Calu3 (cell line): ENCODE data around the gene MCM3AP. TPM values are rescaled to one million over a fixed set of nuclear protein-coding genes. Genes with fewer than 3 reads are reported as not detected.

ENCODE experiments used
- Bru-seq: library from RNA; stranded (reverse); fragments of 400-500 nt; gene quantifications from one replicate; lab custom pipeline; 2021; lab: Mats Ljungman, UMichigan
- BruChase-seq, 2 experiments: library from RNA; stranded (reverse); fragments of 400-500 nt; gene quantifications; one replicate each; lab custom pipeline; 2021; lab: Mats Ljungman, UMichigan
- BruUV-seq: library from RNA; stranded (reverse); fragments of 400-500 nt; replicated peaks from 2 replicates; lab custom pipeline; 2021; lab: Mats Ljungman, UMichigan
- CTCF ChIA-PET: fragments of 300-600 bp; sonication (Branson Sonifier 250); formaldehyde crosslinking; loops from one replicate; lab custom pipeline; 2022; ENCODE audit warnings: antibody characterized with exemption; lab: Charles Lee
- DNase-seq: peaks from one replicate; pipeline ENCODE4 v3.0.0; 2022
- H3K27ac Mint-ChIP-seq: one replicate; pipeline ENCODE4 v1.8.0; 2022; ENCODE audit warnings: mixed read lengths; ENCODE audit not compliant: unreplicated experiment
- H3K27me3 Mint-ChIP-seq: one replicate; pipeline ENCODE4 v1.8.0; 2022; ENCODE audit warnings: mixed read lengths; ENCODE audit not compliant: unreplicated experiment
- H3K36me3 Mint-ChIP-seq: one replicate; pipeline ENCODE4 v1.8.0; 2022; ENCODE audit warnings: mild to moderate bottlenecking, moderate library complexity, mixed read lengths; ENCODE audit not compliant: insufficient read depth, unreplicated experiment
- H3K4me1 Mint-ChIP-seq: one replicate; pipeline ENCODE4 v1.8.0; 2022; ENCODE audit warnings: mild to moderate bottlenecking, low read depth, mixed read lengths; ENCODE audit not compliant: unreplicated experiment
- H3K4me3 Mint-ChIP-seq: one replicate; pipeline ENCODE4 v1.8.0; 2022; ENCODE audit warnings: mild to moderate bottlenecking, low read depth, moderate library complexity, mixed read lengths; ENCODE audit not compliant: unreplicated experiment
- H3K9me3 Mint-ChIP-seq: one replicate; pipeline ENCODE4 v1.8.0; 2022; ENCODE audit warnings: low read depth, mixed read lengths; ENCODE audit not compliant: unreplicated experiment
- CTCF ChIP-seq: fragments of 200-600 bp; IDR thresholded peaks from one replicate; pipeline ENCODE4 v1.8.0; 2022; ENCODE audit warnings: antibody characterized with exemption; ENCODE audit not compliant: unreplicated experiment
- intact Hi-C: fragments of 100-400 bp; cut with micrococcal nuclease; formaldehyde crosslinking; loops from one replicate; pipeline ENCODE4 v1.10.0; 2022; ENCODE audit not compliant: unreplicated experiment
- long read RNA-seq: library from polyadenylated mRNA; stranded (forward); transcript quantifications from one replicate; pipeline ENCODE4 v2.0.0, GENCODE V29; 2022
- total RNA-seq: library from RNA; stranded (reverse); gene quantifications from 2 replicates; pipeline ENCODE4 v1.2.3, GENCODE V29; 2022

The MCM3AP gene
- 64.1 and 66.5 TPM in 2 replicates for total RNA-seq
- percentile 70 among the genes with signal in this experiment for Bru-seq, nascent RNA
- BruChase-seq, experiment 1, labeled RNA remaining after a 6-hour chase, result percentile 79 among the genes with signal in this experiment
- percentile 79 among the genes with signal in this experiment for BruChase-seq, experiment 2, labeled RNA remaining after a 2-hour chase
- long read RNA-seq, full-length matches to known transcripts, result 1 of 42 reads
- long read RNA-seq, partial matches to known transcripts, result 25 of 42 reads
- long read RNA-seq, other reads (novel, unspliced or antisense), result 16 of 42 reads

- Mint-ChIP-seq H3K9me3 (no peaks in the 10 kb centered on the region), H3K4me3 (peak within 1 kb of the TSS; percentile 84), H3K27ac (peak within 1 kb of the TSS; percentile 88), H3K4me1 (peaks cover 8% of the 10 kb centered on the region), H3K36me3 (peaks cover 28% of the 10 kb centered on the region), H3K27me3 (no peaks in the 10 kb centered on the region)
- no peak for TF ChIP-seq CTCF
- BruUV-seq, result TSS peak; percentile 66
- CTCF ChIA-PET, result interaction anchor here (1.1 to 1.2 kb wide), 2 partner anchors 25 to 142 kb away, joined by 4 read pairs; no protein-coding TSS in a partner anchor
- intact Hi-C loops, result no loop called here
- DNase-seq, result no peak
These were observed at the start of gene MCM3AP for GRCh38 chr21:46285206-46285661. Gene MCM3AP (minus strand): TSS chr21:46285611. CDS start chr21:46285286, 325 bp downstream.

DNA sequence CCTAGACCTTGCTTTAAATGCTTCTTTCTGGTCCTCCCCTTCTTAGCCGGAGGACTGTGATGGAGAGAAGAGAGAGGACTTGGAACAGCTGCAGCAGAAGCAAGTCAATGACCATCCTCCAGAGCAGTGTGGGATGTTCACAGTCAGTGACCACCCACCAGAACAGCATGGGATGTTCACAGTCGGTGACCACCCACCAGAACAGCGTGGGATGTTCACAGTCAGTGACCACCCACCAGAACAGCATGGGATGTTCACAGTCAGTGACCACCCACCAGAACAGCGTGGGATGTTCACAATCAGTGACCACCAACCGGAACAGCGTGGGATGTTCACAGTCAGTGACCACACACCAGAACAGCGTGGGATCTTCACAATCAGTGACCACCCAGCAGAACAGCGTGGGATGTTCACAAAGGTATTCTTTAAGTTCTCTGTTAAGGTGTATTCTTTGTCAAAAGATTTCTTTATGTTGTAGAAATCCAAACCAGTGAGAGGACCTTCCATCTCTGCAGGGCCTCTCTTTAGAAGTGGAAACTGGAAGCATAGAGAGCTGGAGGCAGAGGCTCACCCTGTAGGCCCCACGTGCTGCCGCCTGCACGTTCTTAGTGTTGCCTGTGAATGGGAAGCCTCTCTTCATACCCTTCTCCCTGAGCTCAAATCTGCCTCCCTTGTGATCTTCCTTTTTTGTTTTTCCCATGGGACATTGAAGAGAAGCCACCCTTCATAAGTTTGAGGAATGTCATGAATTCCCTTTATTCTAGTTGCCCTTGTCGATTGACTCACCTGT lies 49.1 kb upstream of the MCM3AP start:
- Mint-ChIP-seq H3K27ac (no peak overlapping the region), H3K4me3 (no peak overlapping the region), H3K9me3 (no peaks in the 10 kb centered on the region), H3K36me3 (peaks cover 30% of the 10 kb centered on the region), H3K27me3 (no peaks in the 10 kb centered on the region), H3K4me1 (no peaks in the 10 kb centered on the region)
- CTCF ChIA-PET, result interaction anchor here (0.6 kb wide), 1 partner anchor 312 kb away, joined by 3 read pairs; no protein-coding TSS in a partner anchor
- intact Hi-C loops, result no loop called here
- no peak for TF ChIP-seq CTCF
- no TSS peak for BruUV-seq
- DNase-seq, result no peak

- CTCF ChIA-PET, result no interaction called here
- no peaks in the 10 kb centered on the region for H3K9me3 Mint-ChIP-seq
- intact Hi-C loops, result no loop called here
- no peaks in the 10 kb centered on the region for H3K27me3 Mint-ChIP-seq
- peaks cover 45% of the 10 kb centered on the region for H3K36me3 Mint-ChIP-seq
- no peak for DNase-seq
- H3K27ac Mint-ChIP-seq, result no peak overlapping the region
- no peak overlapping the region for H3K4me3 Mint-ChIP-seq
- H3K4me1 Mint-ChIP-seq, result peaks cover 15% of the 10 kb centered on the region
- BruUV-seq, result no TSS peak
- no peak for TF ChIP-seq CTCF
These were observed 44.4 kb upstream of the MCM3AP start for GRCh38 chr21:46329796-46330195.

DNA sequence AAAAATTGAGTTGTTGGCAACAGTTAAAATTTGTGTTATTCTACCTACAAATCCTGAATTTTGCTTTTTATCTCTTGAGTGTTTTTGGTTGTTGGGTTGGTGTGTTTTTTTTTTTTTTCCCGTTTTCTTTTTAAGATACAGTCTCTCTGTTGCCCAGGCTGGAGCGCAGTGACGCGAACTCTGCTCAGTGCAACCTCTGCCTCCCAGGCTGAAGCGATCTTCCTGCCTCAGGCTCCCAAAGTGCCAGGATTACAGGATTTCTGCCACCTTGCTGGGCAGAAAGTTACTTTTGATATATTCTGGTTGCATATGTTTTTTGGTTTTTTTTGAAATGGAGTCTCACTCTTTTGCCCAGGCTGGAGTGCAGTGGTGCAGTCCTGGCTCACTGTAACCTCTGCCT lies 42.7 kb upstream of the MCM3AP start:
- no TSS peak for BruUV-seq
- no peak overlapping the region for H3K4me3 Mint-ChIP-seq
- intact Hi-C loops, result no loop called here
- CTCF ChIA-PET, result no interaction called here
- no peak overlapping the region for H3K27ac Mint-ChIP-seq
- H3K36me3 Mint-ChIP-seq, result peaks cover 55% of the 10 kb centered on the region
- peaks cover 15% of the 10 kb centered on the region for H3K4me1 Mint-ChIP-seq
- H3K27me3 Mint-ChIP-seq, result no peaks in the 10 kb centered on the region
- no peaks in the 10 kb centered on the region for H3K9me3 Mint-ChIP-seq
- DNase-seq, result no peak
- no peak for TF ChIP-seq CTCF
